ENCODE results near the gene RFLNA. TPM values are rescaled to one million over a fixed set of nuclear protein-coding genes. Genes with fewer than 3 reads are reported as not detected.

The RFLNA gene
- total RNA-seq, 1 donor from 2014 or later: 0.49 TPM

DNA sequence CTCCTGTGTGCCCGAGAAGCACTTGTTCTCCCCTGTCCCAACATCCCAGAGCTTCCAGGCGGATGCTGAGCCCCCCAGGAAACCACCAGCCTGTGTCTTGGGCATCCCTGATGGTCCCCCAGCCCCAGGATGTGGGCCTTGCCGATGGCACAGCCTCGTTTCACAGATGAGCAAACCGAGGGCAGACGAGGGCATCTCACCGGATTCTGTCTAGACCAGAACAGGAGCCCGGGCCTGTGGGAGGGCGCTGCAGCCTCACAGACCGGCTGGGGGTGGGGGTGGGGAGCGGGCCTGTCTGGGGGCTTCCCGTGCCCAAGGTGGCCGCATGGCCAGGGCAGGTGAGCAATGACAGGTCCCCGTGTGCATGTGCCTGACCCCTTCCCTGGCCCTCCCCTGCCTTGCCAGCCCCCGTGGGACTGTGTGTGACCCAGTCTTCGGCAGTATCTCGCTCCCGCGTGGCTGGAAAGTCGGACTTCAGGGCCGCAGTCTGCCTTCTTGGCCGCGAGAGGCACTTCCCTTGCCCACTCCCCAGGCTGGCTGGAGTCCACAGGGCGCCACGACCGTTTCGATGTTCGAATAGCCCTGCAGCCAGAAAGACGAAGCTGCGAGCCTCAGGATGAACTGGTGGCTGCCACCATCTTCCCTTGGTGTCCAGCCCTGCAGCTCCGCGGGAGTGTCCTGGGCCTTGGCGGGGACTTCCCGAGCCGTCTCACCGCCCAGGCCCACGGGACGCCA lies 8.9 kb downstream of the RFLNA start:
- DNase-seq (ENCODE audit: low spot score): no peak

DNA sequence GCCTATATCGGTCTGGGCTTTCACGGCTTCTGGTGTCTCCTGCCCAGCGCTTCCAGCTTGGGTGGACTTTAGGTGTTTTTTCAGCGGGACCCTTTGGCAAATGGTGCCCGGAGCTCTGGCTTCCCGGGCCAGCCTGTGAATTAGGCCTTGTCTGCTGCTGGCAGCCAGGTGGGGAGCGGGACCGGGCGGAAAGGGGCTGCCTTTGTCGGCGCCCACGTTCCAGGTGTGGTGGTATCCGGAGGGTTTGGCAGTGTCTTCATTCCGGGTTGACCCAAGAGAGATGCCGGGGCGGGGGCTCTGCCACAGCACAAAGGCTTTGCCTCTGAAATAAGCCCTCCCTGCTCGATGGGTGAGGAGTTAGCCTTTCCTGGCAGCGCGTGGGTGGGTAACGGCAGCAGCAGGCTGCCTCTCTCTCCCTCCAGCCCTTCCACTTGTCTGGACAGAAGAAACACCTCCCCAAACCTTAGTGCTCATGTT lies 9.5 kb downstream of the RFLNA start:
- DNase-seq (ENCODE audit: low spot score): no peak

DNA sequence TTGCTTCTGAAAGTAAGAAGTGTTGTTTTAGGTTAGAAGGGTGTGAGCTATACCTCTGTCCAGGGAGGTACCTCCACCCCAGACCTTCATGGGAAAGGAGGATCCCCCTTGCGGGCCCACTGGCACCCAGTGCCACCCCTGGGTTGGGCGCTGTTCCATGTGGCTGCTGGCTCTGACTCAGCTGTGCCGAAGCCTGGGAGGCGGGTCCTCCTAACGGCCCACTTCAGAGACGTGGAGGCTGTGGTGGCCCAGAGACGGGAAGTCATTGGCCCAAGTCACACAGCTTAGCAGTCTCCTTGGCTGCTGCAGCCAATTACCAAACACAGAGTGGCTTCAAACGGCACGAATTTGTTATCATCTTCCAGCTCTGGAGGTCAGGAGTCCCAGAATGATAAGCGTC lies 10.2 kb downstream of the RFLNA start:
- no peak for DNase-seq (ENCODE audit: low spot score)

GRCh38 chr12:124305776-124306685 lies 11.1 kb downstream of the RFLNA start:
- no peak for DNase-seq (ENCODE audit: low spot score)

DNA sequence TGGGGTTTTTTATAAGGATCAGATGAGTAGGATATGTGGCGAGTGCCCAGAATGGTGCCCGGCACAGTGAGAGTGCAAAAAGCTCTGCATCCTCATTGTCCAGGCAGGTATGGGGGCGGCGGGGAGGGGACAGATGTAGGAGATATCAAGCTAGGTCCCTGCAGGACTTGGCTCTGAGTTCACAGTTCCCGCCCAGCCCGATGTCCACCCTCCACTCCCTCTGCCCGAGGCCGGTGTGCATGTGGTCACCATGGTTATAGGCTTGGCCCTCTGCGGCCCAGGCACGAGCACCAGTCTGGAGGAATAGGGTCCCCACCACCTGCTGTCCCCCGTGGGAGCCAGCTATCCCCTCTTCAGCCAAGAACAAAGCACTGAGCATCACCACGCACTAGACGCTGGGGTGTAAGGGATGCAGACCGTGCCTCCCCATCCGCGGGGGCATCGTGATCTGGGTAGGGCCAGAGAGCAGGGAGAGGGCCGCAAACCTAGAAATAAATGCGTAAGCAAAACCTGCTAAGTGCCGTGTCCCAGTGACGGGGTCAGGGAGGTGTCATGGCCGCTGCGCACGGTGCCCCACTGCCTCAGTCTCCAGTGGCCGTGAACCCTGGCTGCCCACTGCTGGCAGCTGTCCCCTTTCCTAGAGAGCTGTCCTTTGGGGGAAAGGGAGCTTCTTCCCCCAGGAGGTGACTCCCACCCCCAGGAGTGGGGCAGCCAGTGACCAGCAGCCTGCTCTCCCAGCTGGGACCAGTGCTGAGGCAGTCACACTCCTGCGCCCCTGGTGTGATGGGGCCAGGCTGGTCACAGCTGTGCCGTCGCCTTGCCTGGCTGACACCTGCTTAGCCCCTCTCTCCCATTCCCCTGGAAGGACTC lies 12.0 kb downstream of the RFLNA start:
- no peak for DNase-seq (ENCODE audit: low spot score)

GRCh38 chr12:124307556-124307825 lies 12.6 kb downstream of the RFLNA start:
- DNase-seq (ENCODE audit: low spot score): no peak

DNA sequence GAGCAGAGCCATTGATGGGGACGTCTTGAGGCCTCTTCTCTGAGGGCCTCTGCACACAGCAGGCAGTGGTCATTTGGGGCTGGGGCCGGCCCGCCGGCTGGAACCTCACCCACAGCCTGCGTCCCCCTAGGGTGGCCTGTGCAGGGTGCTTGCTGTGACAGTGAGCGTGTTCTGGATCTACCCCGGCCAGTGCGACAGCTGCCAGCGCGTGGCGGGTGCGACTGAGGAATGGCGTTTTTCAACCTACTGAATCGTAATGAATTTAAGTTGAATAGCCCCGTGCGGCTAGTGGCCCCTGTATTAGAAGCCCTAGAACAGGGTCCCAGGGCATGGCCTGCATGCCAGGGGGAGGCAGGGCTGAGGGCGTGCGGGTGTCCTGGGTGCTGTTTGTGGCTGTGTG lies 13.8 kb downstream of the RFLNA start:
- DNase-seq (ENCODE audit: low spot score): no peak

GRCh38 chr12:124309231-124309630 lies 14.3 kb downstream of the RFLNA start:
- DNase-seq (ENCODE audit: low spot score): no peak

GRCh38 chr12:124309744-124310143 lies 14.9 kb downstream of the RFLNA start:
- DNase-seq (ENCODE audit: low spot score): no peak

GRCh38 chr12:124310178-124310577 lies 15.3 kb downstream of the RFLNA start:
- no peak for DNase-seq (ENCODE audit: low spot score)

GRCh38 chr12:124310785-124311184 lies 15.9 kb downstream of the RFLNA start:
- no peak for DNase-seq (ENCODE audit: low spot score)

- DNase-seq (ENCODE audit: low spot score): no peak
These were observed 16.6 kb downstream of the RFLNA start for GRCh38 chr12:124311292-124312109.

DNA sequence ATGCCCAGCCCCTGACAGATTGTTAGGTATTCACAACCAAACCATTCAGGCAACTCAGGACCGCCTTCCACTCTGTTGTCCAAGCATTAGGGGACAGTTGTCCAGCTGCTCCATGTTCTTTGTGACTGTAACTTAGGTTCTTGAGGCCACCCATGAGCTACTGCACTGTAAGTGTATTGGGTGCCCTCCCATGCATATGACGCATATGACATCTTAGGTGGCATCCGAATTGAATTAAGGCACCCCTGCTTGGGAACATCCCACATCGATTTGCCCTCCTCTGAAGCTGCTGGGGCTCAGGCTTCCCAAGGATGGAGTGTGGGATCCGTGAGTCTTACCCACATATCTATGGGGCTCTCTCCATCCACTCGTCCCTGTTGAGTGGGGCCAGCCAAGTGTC lies 17.7 kb downstream of the RFLNA start:
- DNase-seq (ENCODE audit: low spot score): no peak

- no peak for DNase-seq (ENCODE audit: low spot score)
These were observed 19.3 kb downstream of the RFLNA start for GRCh38 chr12:124314207-124314606.

DNA sequence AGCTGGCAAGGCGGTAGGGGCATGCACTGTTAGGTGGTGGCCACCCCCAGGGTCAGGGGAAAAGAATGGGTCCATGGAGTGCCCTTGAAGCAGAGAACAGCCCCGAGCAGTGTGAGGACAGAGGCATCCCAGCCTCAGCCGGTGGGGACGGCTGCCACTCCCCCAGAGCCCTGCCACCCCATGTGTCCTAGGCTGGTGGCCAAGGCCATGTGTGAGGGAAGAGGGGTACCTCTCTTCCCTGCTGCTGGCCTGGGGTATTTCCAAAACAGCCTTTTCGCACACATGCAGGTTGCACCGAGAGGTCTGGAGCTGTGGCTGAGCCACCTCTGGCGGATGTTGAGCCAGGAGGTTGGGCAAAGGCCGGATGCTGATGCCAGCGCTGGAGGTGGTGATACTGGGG lies 19.9 kb downstream of the RFLNA start:
- no peak for DNase-seq (ENCODE audit: low spot score)

DNA sequence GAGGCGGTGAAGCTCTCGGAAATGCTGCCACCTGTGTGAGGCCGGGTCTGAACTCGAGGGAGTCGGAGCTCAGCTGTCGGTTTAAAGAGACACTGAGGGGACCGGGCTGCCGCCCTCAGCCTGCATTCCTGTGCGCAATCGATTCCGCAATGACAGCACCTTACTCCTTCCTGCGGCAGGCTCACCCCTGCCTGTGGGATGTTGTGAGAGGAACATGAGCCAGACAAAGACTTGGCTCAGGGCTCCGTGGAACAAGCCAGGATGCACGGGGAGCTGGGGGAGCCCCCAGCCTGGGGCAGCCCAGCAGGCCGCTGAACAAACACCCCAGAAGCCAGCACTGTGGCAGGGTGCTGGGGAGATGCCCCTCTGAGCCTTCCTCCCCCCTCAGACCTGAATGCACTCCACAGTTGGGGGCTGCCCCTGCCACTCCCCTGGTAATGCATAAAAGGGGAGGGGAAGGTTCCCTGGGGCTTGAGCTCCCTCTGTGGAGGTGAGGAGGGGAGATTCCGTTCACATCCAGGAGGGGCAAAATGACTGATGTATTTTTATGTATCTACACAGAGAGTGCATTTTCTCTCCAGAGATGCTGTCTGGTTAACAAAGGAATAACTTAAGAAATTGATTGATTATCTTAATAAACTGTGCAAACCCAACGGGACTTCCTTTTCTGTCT lies 20.6 kb downstream of the RFLNA start:
- no peak for DNase-seq (ENCODE audit: low spot score)

DNA sequence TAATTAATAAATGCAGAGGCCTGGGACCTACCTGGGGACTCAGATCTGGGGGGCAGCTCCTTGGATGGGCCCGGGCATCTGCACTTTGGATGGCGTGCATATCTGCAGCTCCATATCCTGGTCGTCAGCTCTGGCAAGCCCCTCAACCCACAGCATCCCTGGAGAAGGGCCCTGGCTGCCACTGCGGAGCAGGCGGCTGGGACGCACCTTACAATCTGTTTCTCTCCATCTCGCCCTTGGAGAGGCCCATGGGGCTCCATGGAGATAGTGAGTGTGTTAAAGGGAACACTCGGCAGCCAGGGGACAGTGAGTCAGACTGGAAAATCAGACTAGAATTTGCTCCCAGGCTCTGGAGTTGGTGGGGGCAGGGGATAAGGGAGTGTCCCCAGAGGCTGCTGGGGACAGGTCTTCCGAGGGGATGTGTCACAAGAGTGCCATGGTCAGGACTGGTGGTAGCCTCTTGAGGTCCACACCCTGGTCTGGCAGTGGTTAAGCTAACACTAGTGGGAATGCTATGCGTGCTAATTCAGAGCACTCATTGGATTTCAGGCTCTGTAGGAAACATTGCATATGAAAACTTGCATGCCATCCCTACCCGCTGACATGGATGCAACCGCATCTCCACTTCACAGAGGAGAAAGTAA lies 21.5 kb downstream of the RFLNA start:
- no peak for DNase-seq (ENCODE audit: low spot score)

- DNase-seq (ENCODE audit: low spot score): no peak
These were observed 22.5 kb downstream of the RFLNA start for GRCh38 chr12:124317400-124317799.

- DNase-seq (ENCODE audit: low spot score): no peak
These were observed 23.6 kb downstream of the RFLNA start for GRCh38 chr12:124318278-124319020.
